NK-92 treated with Interleukin-12 subunit alpha and Interleukin-12 subunit beta, amount 100 ng/mL, for 24 hours (cell line): ENCODE results near the gene METRNL.
"Not testable (repeated sequence)": the region's sequence is repeated elsewhere in the genome, so short reads cannot be mapped to it uniquely, and the experiment has no call there.

ENCODE experiments used
- DNase-seq: peaks from one replicate; lab custom pipeline; 2025; lab: John Stamatoyannopoulos, UW

The METRNL gene

GRCh38 chr17:83107656-83108048 is 28.2 kb downstream of the METRNL start:
- no peak for DNase-seq

DNA sequence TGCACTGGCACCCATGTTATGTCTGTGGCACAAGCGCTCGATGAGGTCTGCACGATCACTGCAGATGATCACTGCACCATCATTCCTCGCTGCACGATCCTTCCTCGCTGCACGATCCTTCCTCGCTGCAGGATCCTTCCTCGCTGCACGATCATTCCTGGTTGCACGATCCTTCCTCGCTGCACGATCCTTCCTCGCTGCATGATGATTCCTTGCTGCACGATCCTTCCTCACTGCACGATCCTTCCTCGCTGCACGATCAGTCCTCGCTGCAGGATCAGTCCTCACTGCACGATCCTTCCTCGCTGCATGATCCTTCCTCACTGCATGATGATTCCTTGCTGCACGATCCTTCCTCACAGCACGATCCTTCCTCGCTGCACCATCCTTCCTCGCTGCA is 29.3 kb downstream of the METRNL start:
- no peak for DNase-seq

DNA sequence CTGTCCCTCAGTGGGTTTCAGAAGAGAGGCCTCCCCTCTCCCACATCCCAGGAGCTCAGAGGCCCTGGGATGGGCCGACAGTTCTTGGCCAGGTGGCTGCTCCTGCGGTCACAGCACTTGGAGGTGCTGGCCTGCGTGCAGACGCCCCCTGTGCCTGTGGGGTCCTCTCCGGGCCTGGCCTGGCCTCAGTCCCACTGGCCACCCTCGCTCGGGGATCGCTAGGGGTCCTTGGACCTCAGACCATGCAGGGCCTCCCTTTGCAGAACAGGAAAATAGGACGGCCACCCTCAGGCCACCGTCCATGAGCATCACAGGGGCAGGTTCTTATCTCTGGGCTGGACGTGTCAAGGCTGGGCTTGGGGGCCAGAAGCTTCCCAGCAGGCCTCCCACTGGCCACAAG is 30.0 kb downstream of the METRNL start:
- no peak for DNase-seq

GRCh38 chr17:83109793-83110645 is 30.6 kb downstream of the METRNL start:
- no peak for DNase-seq

GRCh38 chr17:83110735-83111134 is 31.3 kb downstream of the METRNL start:
- no peak for DNase-seq

GRCh38 chr17:83111516-83112282 is 32.3 kb downstream of the METRNL start:
- DNase-seq, result no peak

GRCh38 chr17:83113381-83113780 is 34.0 kb downstream of the METRNL start:
- DNase-seq, result no peak

DNA sequence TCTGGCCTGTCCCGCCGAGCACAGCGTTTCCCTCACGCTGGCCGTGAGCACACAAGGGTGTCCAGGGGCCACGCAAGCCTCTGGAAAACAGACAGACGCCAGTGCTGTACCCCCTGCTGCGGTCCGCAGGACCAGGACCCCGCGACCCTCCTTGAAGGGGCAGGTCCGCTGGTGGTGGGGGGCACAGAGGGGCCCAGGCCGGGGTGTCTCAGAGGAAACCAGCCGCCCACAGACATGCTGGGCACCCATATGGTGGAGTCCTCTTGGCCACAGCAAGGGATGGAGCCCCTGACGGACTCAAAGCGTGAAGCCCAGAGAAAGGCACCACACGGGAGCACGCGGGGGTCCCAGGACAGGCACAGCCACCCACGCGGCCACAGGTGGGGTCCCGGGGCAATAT is 34.4 kb downstream of the METRNL start:
- DNase-seq, result no peak

DNA sequence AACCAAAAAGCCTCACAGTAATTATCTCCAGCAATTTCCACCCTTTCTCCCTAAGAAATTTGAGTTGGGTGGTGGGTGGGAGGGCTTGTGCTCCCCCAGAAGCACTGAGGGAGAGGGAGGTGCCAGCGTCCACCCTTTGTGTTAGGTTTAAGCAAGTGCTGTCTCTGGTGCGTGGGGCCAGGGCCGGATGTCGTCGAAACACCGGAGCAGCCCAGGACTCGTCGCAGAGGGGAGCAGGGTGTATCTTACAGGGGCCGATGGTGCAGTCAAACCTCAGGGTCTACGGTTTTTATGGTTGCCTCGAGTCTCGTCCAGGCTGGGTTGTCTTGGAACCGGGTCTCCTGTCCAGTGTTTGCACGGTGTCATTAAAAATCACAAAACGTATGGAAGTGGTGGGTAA is 35.3 kb downstream of the METRNL start:
- no peak for DNase-seq

DNA sequence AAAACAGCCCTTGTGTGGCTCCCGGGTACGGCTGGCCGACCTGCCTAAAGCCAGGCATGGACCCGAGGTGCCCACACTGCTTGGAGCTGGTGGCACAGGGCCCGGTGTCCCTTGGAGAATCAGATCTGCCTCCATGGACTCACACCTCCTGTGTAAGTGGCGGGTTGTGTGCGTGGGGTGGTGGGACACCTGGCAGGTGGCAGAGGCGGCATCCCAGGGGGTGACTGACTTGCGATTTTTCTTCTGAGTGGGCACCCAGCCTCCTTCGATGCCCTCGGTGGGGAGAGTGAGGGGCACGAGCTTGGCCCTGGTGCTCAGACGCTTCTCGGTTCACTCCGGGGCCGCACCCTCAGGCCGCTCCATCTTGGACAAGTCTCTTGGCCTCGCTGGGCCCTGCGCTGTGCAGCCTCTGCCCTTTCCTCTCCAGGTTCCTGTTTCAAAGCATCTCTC is 35.8 kb downstream of the METRNL start:
- DNase-seq, result no peak

- no peak for DNase-seq
Measured at GRCh38 chr17:83115832-83116231, 36.4 kb downstream of the METRNL start.

DNA sequence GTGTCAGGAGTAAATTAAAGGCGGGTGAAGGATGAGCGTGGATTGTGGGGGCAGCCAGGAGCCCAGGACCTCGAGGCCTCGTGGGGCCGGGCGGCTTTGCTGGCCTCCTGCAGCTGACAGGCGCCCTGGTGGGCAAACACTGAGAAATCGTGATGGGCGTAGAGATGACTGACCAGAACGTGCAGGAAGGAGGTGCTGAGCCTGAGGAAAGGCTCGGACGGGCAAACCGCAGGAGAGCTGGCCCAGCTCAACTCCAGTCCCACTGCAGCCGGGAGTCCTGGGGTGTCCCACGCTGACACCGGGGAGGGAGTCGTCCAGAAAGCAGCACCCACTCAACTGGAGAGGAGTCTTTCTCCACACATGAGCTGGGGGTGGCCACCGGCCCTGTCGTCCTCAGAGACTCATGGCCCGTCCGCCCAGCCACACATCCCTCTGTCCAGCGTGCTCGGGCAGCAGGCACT is 36.9 kb downstream of the METRNL start:
- no peak for DNase-seq

GRCh38 chr17:83116783-83117555 is 37.6 kb downstream of the METRNL start:
- no peak for DNase-seq

- DNase-seq, result no peak
Measured at GRCh38 chr17:83117583-83117982, 38.2 kb downstream of the METRNL start.

- no peak for DNase-seq
Measured at GRCh38 chr17:83118071-83118841, 38.8 kb downstream of the METRNL start.

GRCh38 chr17:83119987-83120864 is 40.8 kb downstream of the METRNL start:
- DNase-seq, result no peak

DNA sequence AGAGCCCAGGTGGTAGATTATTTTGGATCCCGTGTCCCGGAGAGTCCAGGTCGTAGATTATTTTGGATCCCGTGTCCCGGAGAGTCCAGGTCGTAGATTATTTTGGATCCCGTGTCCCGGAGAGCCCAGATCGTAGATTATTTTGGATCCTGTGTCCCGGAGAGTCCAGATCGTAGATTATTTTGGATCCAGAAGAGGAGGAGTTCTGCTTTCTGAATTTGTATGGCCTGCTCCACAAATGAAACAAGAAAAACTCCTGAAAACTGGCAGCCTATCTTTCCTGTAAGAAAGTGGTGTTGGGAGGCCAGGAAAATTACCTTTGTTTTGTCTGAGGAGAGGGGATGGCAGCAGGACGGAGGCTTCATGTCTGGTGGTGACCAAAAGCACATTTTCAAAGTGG is 42.1 kb downstream of the METRNL start:
- not testable (repeated sequence) for DNase-seq

DNA sequence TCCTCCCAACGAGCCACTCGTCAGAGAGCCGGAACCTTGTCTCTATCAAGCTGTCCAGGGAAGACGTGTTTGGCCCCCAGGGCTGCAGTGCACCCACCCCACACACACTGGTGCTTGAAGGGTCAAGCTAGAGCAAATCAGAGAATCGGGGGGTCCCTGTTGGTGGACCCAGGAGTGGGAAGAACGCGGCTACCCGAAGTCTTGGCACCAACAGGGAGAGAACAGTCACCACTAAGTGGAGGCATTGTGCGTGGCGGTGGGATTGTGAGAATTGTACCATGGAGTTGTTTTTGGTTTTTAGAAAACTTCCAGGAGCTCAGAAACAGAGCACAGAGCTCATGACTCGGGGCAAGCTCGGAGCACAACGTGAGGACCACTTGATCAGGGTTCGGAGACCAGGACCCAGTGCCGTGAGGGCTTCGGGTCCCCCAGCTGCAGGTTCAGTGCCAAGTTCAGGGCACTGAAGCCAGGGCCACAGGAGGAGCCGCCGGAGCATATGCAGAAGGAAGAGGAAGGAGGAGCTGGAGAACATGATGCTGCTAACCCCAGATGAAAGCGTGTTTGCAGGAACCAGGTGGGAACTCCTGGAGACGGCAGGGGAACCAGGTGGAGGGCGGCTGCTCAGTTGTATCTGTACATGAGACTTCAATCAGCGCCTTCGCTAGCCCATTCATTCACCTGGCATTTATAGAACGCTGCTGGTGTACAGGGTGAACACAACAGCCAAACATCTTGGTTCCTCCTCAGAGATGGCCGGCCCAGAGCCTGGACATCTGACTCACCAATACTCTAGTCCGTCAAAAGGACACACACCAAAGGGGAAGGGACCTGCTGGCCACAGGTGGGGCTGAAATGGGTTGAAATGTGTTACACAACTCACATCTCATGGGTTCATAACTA is 42.8 kb downstream of the METRNL start:
- no peak for DNase-seq

- no peak for DNase-seq
Measured at GRCh38 chr17:83122834-83123233, 43.4 kb downstream of the METRNL start.
